ENCODE results near the gene LRRC40. TPM values are rescaled to one million over a fixed set of nuclear protein-coding genes. Genes with fewer than 3 reads are reported as not detected.

LRRC40 gene
- total and polyA plus RNA-seq, 3 donors from 2014 or later: 10.1 to 22.1 (median 18.2) TPM

GRCh38 chr1:70205071-70205433, 327 bp downstream of the LRRC40 start:
- no peak for DNase-seq
- intact Hi-C loops (cut with DNase I; ENCODE audit: low total_unique reads): no loop called here
- 1% methylated on average over 11 of the region's 11 CpGs for whole genome bisulfite sequencing, 2 donors

GRCh38 chr1:70204600-70204999, 779 bp downstream of the LRRC40 start:
- no peak for TF ChIP-seq POLR2A (IDR thresholded peaks at IDR 0.05)
- no peak for TF ChIP-seq CTCF (IDR thresholded peaks at IDR 0.05)
- 0% methylated on average over 4 of the region's 4 CpGs for WGBS, 2 donors
- intact Hi-C loops (cut with DNase I; ENCODE audit: low total_unique reads): no loop called here

More at GRCh38 chr1:70205071-70205433, 327 bp downstream of the LRRC40 start:
- peaks cover 19% of the 10 kb centered on the region for H3K4me1 ChIP-seq
- H3K36me3 ChIP-seq (ENCODE audit: low read depth, missing control alignments): no peaks in the 10 kb centered on the region
- H3K27ac ChIP-seq: peak overlapping the region; percentile 92 to 95
- H3K9me3 ChIP-seq: no peaks in the 10 kb centered on the region
- H3K27me3 ChIP-seq: no peaks in the 10 kb centered on the region
- no peak for TF ChIP-seq CTCF (IDR thresholded peaks at IDR 0.05)
- TF ChIP-seq POLR2A (IDR thresholded peaks at IDR 0.05): no peak
- H3K4me3 ChIP-seq: peak overlapping the region; percentile 81 to 82

GRCh38 chr1:70204139-70204538, 1.2 kb downstream of the LRRC40 start:
- H3K4me3 ChIP-seq: no peak overlapping the region
- 63 to 82% methylated on average over 1 of the region's 1 CpG for WGBS, 2 donors
- no peaks in the 10 kb centered on the region for H3K27me3 ChIP-seq
- peaks cover 18% of the 10 kb centered on the region for H3K4me1 ChIP-seq
- DNase-seq: no peak
- no peaks in the 10 kb centered on the region for H3K9me3 ChIP-seq
- no peak overlapping the region for H3K27ac ChIP-seq
- no peaks in the 10 kb centered on the region for H3K36me3 ChIP-seq (ENCODE audit: low read depth, missing control alignments)
- intact Hi-C loops (cut with DNase I; ENCODE audit: low total_unique reads): no loop called here
- no peak for TF ChIP-seq CTCF (IDR thresholded peaks at IDR 0.05)
- TF ChIP-seq POLR2A (IDR thresholded peaks at IDR 0.05): no peak

More at GRCh38 chr1:70204600-70204999, 779 bp downstream of the LRRC40 start:
- peak overlapping the region in 1 of 2 donors; percentile 95 for H3K27ac ChIP-seq
- no peak for DNase-seq
- no peaks in the 10 kb centered on the region for H3K27me3 ChIP-seq
- peaks cover 19% of the 10 kb centered on the region for H3K4me1 ChIP-seq
- no peaks in the 10 kb centered on the region for H3K9me3 ChIP-seq
- peak overlapping the region; percentile 81 to 82 for H3K4me3 ChIP-seq
- H3K36me3 ChIP-seq (ENCODE audit: low read depth, missing control alignments): no peaks in the 10 kb centered on the region

GRCh38 chr1:70202173-70202758, 3.1 kb downstream of the LRRC40 start:
- Histone ChIP-seq H3K4me3 (no peak overlapping the region), H3K36me3 (ENCODE audit: low read depth, missing control alignments) (no peaks in the 10 kb centered on the region), H3K9me3 (no peaks in the 10 kb centered on the region), H3K4me1 (peaks cover 5% of the 10 kb centered on the region), H3K27ac (no peak overlapping the region), H3K27me3 (no peaks in the 10 kb centered on the region)
- DNase-seq: no peak
- intact Hi-C loops (cut with DNase I; ENCODE audit: low total_unique reads): no loop called here
- 72% methylated on average over 2 of the region's 2 CpGs for WGBS, 2 donors
- TF ChIP-seq CTCF (IDR thresholded peaks at IDR 0.05) (no peak), POLR2A (IDR thresholded peaks at IDR 0.05) (no peak)

- WGBS, 2 donors: 94 to 98% methylated on average over 4 of the region's 4 CpGs
These were observed 5.3 kb downstream of the LRRC40 start for GRCh38 chr1:70200065-70200464.

More at GRCh38 chr1:70200065-70200464, 5.3 kb downstream of the LRRC40 start:
- DNase-seq: no peak
- intact Hi-C loops (cut with DNase I; ENCODE audit: low total_unique reads): no loop called here
- Histone ChIP-seq H3K27ac (no peak overlapping the region), H3K4me1 (peaks cover 5% of the 10 kb centered on the region), H3K27me3 (no peaks in the 10 kb centered on the region), H3K4me3 (no peak overlapping the region), H3K9me3 (no peaks in the 10 kb centered on the region), H3K36me3 (ENCODE audit: low read depth, missing control alignments) (no peaks in the 10 kb centered on the region)
- TF ChIP-seq POLR2A (IDR thresholded peaks at IDR 0.05) (no peak), CTCF (IDR thresholded peaks at IDR 0.05) (no peak)

Measured in testis (tissue), 3 donors.